ENCODE data around the gene MRPL4.
"Not testable (repeated sequence)": the region's sequence is repeated elsewhere in the genome, so short reads cannot be mapped to it uniquely, and the experiment has no call there.

MRPL4 gene

GRCh38 chr19:10268071-10268470 lies 16.1 kb downstream of the MRPL4 start:
- no peak for DNase-seq

DNA sequence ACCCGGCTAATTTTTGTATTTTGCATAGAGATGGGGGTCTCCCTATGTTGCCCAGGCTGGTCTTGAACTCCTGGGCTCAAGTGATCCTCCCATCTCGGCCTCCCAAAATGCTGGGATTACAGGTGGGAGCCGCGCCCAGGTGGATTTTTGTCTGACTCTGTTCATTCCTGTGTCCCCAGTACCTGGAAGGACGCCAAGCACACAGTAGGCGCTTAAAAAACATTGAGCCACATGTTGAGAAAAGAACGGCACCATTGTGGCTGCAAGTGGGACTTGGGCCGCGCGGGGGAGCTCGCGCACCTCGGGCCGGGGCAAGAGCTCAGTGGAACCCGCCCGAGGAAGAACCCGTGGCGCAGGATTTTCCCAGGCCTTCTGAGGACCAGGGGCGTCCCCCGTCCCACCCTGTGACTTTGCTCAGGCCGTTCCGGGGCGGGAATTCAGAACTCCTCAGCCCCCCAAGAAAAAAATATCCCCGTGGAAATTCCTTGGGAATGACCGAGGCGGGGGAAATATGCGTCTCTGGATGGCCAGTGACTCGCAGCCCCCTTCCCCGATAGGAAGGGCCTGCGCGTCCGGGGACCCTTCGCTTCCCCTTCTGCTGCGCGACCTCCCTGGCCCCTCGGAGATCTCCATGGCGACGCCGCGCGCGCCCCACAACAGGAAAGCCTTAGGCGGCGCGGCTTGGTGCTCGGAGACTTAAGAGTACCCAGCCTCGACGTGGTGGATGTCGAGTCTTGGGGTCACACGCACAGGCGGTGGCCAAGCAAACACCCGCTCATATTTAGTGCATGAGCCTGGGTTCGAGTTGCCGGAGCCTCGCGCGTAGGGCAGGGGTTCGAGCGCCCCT lies 17.5 kb downstream of the MRPL4 start:
- DNase-seq, result peak; percentile 78

DNA sequence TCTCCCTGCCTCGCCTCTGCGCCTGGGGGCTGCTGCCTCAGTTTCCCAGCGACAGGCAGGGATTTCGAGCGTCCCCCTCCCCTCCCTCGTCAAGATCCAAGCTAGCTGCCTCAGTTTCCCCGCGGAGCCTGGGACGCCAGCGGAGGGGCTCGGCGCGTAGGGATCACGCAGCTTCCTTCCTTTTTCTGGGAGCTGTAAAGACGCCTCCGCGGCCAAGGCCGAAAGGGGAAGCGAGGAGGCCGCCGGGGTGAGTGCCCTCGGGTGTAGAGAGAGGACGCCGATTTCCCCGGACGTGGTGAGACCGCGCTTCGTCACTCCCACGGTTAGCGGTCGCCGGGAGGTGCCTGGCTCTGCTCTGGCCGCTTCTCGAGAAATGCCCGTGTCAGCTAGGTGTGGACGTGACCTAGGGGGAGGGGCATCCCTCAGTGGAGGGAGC lies 18.2 kb downstream of the MRPL4 start:
- DNase-seq, result peak; percentile 48

DNA sequence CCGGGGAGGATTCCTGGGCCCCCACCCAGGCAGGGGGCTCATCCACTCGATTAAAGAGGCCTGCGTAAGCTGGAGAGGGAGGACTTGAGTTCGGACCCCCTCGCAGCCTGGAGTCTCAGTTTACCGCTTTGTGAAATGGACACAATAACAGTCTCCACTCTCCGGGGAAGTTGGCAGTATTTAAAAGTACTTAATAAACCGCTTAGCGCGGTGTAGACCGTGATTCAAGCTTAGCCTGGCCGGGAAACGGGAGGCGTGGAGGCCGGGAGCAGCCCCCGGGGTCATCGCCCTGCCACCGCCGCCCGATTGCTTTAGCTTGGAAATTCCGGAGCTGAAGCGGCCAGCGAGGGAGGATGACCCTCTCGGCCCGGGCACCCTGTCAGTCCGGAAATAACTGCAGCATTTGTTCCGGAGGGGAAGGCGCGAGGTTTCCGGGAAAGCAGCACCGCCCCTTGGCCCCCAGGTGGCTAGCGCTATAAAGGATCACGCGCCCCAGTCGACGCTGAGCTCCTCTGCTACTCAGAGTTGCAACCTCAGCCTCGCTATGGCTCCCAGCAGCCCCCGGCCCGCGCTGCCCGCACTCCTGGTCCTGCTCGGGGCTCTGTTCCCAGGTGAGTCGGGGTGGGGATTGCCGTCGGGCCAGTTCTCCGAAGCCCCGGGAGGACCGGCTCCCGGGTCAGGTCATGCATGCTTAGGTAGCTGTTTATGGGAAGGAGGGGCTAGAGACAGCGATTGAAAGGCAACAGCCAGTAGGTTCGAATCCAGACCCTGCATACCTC lies 18.8 kb downstream of the MRPL4 start, which contains the start of gene ICAM1:
TSS of gene ICAM1 (plus strand) at position 505 of the 779 bp plus-strand sequence. CDS start at position 545, 40 bp downstream.
- DNase-seq, result peak; percentile 59

- peak; percentile 34 for DNase-seq
These were observed 19.6 kb downstream of the MRPL4 start for GRCh38 chr19:10271543-10272086.

DNA sequence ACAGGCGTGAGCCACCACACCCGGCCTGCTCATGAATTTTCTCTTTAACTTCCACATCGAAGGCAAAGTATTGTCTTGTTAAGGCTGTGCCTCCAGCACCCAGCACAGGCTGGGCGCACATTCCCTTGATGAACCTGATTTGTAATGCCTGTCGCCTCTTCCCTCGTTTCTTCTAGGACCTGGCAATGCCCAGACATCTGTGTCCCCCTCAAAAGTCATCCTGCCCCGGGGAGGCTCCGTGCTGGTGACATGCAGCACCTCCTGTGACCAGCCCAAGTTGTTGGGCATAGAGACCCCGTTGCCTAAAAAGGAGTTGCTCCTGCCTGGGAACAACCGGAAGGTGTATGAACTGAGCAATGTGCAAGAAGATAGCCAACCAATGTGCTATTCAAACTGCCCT lies 22.6 kb downstream of the MRPL4 start:
- no peak for DNase-seq

GRCh38 chr19:10277795-10278589 lies 26.0 kb downstream of the MRPL4 start:
- no peak for DNase-seq

GRCh38 chr19:10278935-10279334 lies 26.9 kb downstream of the MRPL4 start:
- no peak for DNase-seq

- DNase-seq, result no peak
These were observed 27.9 kb downstream of the MRPL4 start for GRCh38 chr19:10279737-10280442.

GRCh38 chr19:10282043-10282442 lies 30.0 kb downstream of the MRPL4 start:
- not testable (repeated sequence) for DNase-seq

DNA sequence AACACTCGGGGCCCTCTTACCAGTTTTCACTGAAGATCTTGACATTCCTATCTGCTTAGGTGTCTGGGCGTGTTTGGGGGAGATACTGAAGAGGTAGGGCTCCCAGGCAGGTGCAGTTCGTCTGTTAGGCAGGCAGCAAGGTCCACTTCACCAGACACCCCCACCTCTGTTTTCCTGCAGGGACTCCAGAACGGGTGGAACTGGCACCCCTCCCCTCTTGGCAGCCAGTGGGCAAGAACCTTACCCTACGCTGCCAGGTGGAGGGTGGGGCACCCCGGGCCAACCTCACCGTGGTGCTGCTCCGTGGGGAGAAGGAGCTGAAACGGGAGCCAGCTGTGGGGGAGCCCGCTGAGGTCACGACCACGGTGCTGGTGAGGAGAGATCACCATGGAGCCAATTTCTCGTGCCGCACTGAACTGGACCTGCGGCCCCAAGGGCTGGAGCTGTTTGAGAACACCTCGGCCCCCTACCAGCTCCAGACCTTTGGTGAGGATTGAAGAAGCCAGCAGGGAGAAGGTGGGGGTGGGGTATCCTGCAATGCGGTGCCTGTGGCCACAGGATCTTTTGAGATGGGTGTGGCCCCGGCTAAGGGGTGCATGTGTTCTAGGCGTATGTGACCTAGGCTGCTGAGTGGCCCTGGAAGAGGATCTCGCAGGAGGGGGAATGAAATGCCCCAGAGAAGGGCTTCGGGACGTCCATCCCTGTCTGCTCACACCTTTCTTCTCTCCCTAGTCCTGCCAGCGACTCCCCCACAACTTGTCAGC lies 31.5 kb downstream of the MRPL4 start:
- DNase-seq, result no peak

- no peak for DNase-seq
These were observed 32.3 kb downstream of the MRPL4 start for GRCh38 chr19:10284065-10284959.

GRCh38 chr19:10284960-10285278 lies 32.9 kb downstream of the MRPL4 start:
- no peak for DNase-seq

DNA sequence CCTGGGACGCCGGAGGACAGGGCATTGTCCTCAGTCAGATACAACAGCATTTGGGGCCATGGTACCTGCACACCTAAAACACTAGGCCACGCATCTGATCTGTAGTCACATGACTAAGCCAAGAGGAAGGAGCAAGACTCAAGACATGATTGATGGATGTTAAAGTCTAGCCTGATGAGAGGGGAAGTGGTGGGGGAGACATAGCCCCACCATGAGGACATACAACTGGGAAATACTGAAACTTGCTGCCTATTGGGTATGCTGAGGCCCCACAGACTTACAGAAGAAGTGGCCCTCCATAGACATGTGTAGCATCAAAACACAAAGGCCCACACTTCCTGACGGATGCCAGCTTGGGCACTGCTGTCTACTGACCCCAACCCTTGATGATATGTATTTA lies 33.4 kb downstream of the MRPL4 start:
- DNase-seq, result no peak

GRCh38 chr19:10286803-10287737 lies 35.1 kb downstream of the MRPL4 start, which contains the start of gene ICAM4:
Gene ICAM4, plus strand, starts transcription at chr19:10286955. Its CDS starts 58 bp downstream, at chr19:10287013.
- no peak for DNase-seq

DNA sequence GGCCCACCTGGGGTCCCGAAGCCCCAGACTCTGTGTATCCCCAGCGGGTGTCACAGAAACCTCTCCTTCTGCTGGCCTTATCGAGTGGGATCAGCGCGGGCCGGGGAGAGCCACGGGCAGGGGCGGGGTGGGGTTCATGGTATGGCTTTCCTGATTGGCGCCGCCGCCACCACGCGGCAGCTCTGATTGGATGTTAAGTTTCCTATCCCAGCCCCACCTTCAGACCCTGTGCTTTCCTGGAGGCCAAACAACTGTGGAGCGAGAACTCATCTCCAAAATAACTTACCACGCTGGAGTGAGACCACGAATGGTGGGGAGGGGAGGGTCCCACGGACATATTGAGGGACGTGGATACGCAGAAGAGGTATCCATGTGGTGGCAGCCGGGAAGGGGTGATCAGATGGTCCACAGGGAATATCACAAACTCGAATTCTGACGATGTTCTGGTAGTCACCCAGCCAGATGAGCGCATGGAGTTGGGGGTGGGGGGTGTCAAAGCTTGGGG lies 36.7 kb downstream of the MRPL4 start:
- DNase-seq, result no peak

DNA sequence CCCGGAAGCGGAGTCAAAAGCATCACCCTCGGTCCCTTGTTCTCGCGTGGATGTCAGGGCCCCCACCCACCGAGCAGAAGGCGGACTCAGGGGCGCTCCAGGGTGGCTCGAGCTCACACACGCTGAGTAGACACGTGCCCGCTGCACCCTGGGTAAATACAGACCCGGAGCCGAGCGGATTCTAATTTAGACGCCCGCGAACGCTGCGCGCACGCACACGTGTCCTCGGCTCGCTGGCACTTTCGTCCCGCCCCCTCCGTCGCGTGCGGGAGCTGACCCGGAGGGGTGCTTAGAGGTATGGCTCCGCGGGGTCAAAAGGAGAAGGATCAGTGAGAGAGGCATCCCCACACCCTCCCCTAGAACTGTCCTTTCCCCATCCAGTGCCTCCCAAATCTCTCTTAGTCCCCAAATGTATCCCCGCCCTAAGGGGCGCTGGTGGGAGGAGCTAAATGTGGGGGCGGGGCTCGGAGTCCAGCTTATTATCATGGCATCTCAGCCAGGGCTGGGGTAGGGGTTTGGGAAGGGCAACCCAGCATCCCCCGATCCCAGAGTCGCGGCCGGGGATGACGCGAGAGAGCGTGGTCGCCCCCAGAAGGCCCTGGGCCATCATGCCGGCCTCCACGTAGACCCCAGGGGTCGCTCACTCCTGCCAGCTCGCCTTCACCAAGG lies 37.3 kb downstream of the MRPL4 start:
- DNase-seq, result peak; percentile 48

- peak; percentile 6 for DNase-seq
These were observed 37.9 kb downstream of the MRPL4 start, which contains the start of gene ICAM5 for GRCh38 chr19:10289836-10290356. Gene ICAM5, plus strand, starts transcription at chr19:10289952. Its CDS starts 92 bp downstream, at chr19:10290044.

All from effector CD4-positive, alpha-beta T cell (primary cell).